HS-27A (cell line): Measurements from ENCODE around the gene EIF2AK3.

ENCODE experiments used
- DNase-seq: peaks from one replicate; pipeline ENCODE4 v3.0.0-alpha.2; 2012; ENCODE audit warnings: low read depth, missing footprints

EIF2AK3 gene

DNA sequence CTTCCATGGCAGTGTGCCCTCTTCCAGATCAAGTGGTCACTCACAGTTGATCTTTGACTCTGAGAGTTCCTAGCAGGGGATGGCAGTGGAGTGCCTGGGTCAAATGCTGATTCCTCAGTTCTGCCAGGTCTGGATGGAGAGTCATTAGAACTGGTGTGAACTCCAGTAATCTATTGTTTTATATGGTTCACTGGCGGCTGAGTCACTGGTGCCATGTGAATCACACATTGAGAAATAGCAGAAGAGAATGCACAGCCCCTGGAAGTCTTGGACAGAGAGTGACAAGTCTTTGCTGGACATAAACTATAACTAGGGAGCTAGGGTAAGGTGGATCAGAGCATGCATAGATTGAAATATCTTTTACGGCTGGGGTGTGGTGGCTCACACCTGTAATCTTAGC, 86.9 kb downstream of the EIF2AK3 start:
- no peak for DNase-seq

DNA sequence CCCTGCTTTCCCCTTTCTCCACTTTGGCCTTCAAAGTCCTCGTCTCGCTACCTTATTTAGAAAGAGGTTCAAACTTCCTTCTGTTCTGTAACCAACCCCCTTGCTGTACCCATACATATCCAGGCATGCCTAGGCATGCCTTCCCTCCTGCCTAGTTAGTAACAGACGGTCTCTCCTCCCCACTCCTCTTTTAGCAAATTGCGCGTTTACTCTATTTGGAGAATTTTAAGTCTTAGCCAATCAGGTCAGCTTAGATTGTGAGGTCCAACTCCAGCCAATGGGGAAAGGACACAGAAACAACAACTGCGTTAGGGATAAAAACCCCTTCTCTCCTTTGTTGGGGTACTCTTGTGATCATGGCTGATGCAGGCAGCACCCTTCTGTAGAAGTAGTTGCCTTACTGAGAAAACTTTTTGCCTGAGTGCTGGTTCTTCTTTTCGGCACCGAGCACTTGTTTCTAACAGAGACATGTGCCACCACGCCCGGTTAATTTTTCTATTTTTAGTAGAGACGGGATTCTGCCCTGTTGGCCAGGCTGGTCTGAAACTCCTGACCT, 88.8 kb downstream of the EIF2AK3 start:
- no peak for DNase-seq

DNA sequence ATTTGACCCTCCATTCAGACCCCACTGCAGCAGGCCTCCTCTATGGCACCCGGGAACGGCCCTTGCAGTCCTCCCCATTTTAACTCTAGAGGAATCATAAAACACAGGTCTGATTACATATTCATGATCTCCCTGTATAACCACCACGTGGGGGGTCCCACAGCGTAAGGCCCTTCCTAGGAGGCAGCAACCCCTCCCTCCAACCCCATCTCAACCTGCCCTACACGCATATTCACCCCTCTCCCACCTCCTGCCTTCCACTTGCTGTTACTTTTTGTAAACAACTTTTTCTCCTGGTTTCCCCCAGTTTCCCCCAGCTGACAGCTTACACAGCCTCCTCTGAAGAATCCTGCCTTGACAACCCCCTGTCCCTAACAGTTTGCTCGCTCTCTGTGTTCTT, 89.6 kb downstream of the EIF2AK3 start:
- no peak for DNase-seq

DNA sequence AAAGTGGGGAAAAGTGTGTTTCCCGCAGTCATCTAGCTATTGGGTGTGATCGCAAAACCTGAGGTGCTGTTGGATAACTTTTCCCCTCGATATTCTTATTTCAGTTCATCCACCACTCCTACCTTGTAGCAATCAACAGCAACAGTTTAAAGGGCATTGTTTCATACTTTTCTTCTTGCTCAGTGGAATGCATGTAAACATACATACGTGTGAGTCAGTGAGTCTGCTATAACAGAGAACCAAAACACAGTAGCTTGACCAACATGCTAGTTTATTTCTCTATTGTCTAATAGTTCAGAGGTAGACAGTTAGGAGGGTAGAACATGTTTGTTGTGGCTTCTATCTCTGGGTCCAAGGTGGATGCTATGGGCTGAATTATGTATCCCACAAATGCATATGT, 97.2 kb downstream of the EIF2AK3 start:
- DNase-seq: no peak

DNA sequence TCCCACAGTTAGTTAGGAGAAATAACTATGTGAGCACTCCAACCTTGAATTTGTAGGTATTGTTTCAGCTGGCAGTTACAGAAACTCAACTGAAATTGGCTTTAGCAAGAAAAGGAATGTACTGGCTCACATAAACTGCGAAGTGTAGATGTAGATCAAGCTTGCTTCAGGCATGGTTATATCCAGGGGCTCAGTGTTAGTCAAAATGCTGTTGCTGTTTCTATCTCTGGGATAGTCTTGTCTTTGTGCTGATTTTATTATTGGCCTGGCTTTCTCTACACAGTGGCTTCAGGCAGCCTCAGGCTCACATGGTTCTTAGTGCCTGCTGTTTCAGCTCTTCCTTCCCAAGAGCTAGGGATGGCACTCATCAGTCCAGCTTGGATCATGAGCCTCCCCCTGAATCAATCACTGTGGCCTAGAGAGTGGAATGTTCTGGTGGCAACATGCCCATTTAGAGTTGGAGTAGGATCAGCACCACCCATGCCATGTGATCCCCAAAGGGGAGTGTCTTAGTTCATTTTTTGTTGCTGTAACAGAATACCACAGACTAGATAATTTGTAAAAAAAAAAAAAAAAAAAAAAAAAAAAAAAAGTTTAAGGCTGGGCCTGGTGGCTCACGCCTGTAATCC, 105.7 kb downstream of the EIF2AK3 start:
- no peak for DNase-seq

DNA sequence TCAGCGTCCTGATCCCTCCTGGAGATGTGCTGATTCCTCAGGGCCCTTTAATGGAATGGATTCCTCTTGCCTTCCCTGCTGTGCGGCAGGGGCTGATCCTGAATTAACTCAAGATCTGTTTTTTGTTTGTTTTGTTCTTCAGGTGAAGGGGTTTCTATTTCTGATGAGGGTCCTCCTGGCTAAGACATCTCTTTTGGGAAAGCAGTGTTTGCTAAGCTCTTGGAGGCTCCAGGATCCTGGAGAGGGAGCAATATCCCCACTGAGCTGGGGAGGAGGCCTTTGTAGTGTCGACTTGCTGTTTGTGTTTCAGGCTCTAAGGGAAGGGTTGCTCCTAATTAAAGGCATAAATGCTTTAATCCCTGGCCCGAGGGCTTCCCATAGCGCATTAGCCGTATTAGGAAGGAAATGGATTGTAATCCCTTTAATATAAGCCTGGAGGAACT, 109.5 kb downstream of the EIF2AK3 start:
- DNase-seq: no peak
